ENCODE data around the gene EEF1G. TPM values are rescaled to one million over a fixed set of nuclear protein-coding genes. Genes with fewer than 3 reads are reported as not detected.
A peak's percentile ranks its signal among the peaks of the same experiment; 100 is the strongest.

The EEF1G gene
- total and polyA plus RNA-seq, 9 of the 15 experiments (the other 6 are each of a cell fraction or from before 2014, with no cell fraction given) = 985 to 2,349 (median 2,035) TPM

DNA sequence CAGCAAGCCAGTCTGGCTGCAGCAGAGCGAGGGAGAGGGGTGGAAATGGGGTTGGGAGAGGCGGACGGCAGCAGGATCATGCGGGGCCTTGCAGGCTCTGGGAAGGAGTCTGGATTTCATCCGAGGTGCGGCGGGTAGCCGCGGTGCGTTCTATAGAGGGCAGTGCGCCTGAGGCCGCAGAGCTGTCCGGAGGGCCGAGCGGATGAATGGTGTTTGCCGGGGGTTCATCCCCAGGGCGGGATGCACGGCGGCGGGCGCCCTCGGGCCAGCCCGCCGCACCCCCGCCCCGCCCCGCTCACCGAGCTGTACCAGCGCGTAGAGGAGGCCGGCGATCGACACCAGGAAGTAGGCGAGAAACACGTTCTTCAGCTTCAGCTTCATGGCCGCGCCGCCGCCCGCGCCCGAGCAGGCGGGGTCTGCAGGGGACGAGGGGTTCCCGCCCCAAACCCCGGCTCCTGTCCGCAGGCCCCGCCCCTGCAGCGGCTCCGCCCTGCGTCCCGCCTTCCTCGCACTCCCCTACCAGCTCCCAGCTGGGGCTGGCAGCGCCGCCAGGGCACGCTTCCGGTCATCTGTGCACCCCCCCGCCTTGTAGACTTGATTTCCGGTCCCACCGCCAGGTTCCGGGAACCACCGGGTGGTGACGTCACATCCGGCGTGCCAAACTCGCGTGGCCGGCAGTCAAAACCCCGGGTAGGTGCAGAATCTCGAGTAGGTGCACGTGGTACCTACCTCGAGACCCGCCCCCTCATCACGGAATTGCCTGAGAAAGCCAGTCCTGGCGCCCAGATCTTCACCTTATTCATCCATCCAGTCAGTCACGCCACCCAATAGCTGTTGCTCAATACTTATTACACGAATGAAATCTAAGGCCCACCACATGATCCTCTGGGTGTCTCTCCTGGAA, 48.1 kb upstream of the EEF1G start, which contains the start of gene B3GAT3 (continued):
- TF ChIP-seq, protein P1, sequence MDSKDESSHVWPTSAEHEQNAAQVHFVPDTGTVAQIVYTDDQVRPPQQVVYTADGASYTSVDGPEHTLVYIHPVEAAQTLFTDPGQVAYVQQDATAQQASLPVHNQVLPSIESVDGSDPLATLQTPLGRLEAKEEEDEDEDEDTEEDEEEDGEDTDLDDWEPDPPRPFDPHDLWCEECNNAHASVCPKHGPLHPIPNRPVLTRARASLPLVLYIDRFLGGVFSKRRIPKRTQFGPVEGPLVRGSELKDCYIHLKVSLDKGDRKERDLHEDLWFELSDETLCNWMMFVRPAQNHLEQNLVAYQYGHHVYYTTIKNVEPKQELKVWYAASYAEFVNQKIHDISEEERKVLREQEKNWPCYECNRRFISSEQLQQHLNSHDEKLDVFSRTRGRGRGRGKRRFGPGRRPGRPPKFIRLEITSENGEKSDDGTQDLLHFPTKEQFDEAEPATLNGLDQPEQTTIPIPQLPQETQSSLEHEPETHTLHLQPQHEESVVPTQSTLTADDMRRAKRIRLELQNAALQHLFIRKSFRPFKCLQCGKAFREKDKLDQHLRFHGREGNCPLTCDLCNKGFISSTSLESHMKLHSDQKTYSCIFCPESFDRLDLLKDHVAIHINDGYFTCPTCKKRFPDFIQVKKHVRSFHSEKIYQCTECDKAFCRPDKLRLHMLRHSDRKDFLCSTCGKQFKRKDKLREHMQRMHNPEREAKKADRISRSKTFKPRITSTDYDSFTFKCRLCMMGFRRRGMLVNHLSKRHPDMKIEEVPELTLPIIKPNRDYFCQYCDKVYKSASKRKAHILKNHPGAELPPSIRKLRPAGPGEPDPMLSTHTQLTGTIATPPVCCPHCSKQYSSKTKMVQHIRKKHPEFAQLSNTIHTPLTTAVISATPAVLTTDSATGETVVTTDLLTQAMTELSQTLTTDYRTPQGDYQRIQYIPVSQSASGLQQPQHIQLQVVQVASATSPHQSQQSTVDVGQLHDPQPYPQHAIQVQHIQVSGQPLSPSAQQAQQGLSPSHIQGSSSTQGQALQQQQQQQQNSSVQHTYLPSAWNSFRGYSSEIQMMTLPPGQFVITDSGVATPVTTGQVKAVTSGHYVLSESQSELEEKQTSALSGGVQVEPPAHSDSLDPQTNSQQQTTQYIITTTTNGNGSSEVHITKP (IDR thresholded peaks at IDR 0.05; ENCODE audit: partially characterized antibody) = peak; percentile 6
- TF ChIP-seq ETS2 (tag; IDR thresholded peaks at IDR 0.05; ENCODE audit: borderline replicate concordance, poor library complexity, severe bottlenecking) = no peak
- peak; percentile 69 for TF ChIP-seq USF2 (CRISPR knock-in tag; IDR thresholded peaks at IDR 0.05)
- no peak for TF ChIP-seq ZC3H8 (IDR thresholded peaks at IDR 0.05)
- no peak for TF ChIP-seq ZNF785 (CRISPR knock-in tag; IDR thresholded peaks at IDR 0.05)
- TF ChIP-seq SRSF9 (IDR thresholded peaks at IDR 0.05; ENCODE audit: borderline replicate concordance, low read depth, low read length) = no peak
- TF ChIP-seq ZFP36 (IDR thresholded peaks at IDR 0.05; ENCODE audit: low read depth, low read length, partially characterized antibody) = no peak
- peak; percentile 90 for TF ChIP-seq HMGN3 (IDR thresholded peaks at IDR 0.05; ENCODE audit: borderline replicate concordance, extremely low read depth, insufficient read length, low read depth, low read length)
- peak; percentile 79 for TF ChIP-seq POLR2A (conservative IDR thresholded peaks at IDR 0.05)
- peak; percentile 91 for TF ChIP-seq CREB1 (IDR thresholded peaks at IDR 0.05)
- TF ChIP-seq CREB1 (CRISPR knock-in tag; IDR thresholded peaks at IDR 0.05) = peak; percentile 96
- no peak for TF ChIP-seq ZNF224 (CRISPR knock-in tag; IDR thresholded peaks at IDR 0.05)
- TF ChIP-seq ARNT (IDR thresholded peaks at IDR 0.05) = peak in 1 of 2 experiments; percentile 74; a peak in 1 of 4 replicates
- 0 out of 2 replicates have a peak, but pooled peaks have one; percentile 42 for TF ChIP-seq PHB (CRISPR knock-in tag; IDR thresholded peaks at IDR 0.05)
- no peak for TF ChIP-seq ZNF76 (CRISPR knock-in tag; IDR thresholded peaks at IDR 0.05; ENCODE audit: borderline replicate concordance)
- TF ChIP-seq SRF (CRISPR knock-in tag; IDR thresholded peaks at IDR 0.05) = peak in 1 of 2 experiments; percentile 45; a peak in 2 of 4 replicates
- TF ChIP-seq NR2C2 (CRISPR knock-in tag; IDR thresholded peaks at IDR 0.05) = no peak
- TF ChIP-seq NR2C2 (tag; IDR thresholded peaks at IDR 0.05) = peak; percentile 82
- TF ChIP-seq, protein P2, sequence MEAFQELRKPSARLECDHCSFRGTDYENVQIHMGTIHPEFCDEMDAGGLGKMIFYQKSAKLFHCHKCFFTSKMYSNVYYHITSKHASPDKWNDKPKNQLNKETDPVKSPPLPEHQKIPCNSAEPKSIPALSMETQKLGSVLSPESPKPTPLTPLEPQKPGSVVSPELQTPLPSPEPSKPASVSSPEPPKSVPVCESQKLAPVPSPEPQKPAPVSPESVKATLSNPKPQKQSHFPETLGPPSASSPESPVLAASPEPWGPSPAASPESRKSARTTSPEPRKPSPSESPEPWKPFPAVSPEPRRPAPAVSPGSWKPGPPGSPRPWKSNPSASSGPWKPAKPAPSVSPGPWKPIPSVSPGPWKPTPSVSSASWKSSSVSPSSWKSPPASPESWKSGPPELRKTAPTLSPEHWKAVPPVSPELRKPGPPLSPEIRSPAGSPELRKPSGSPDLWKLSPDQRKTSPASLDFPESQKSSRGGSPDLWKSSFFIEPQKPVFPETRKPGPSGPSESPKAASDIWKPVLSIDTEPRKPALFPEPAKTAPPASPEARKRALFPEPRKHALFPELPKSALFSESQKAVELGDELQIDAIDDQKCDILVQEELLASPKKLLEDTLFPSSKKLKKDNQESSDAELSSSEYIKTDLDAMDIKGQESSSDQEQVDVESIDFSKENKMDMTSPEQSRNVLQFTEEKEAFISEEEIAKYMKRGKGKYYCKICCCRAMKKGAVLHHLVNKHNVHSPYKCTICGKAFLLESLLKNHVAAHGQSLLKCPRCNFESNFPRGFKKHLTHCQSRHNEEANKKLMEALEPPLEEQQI (IDR thresholded peaks at IDR 0.05) = no peak
- TF ChIP-seq ARID1B (IDR thresholded peaks at IDR 0.05) = peak; percentile 40; the same call in 1 of the 2 replicates

All from K562 (cell line).